ENCODE results near the gene TSKS. TPM values are rescaled to one million over a fixed set of nuclear protein-coding genes. Genes with fewer than 3 reads are reported as not detected.

The TSKS gene
- total and polyA plus RNA-seq, 2 experiments from 2014 or later = 0.31 to 2.1 TPM

GRCh38 chr19:49739933-49740332 is 23.2 kb downstream of the TSKS start:
- DNase-seq = no peak
- Histone ChIP-seq H2AFZ (no peak overlapping the region), H3K4me1 (ENCODE audit: insufficient read depth) (no peaks in the 10 kb centered on the region), H4K20me1 (ENCODE audit: insufficient read depth) (no peaks in the 10 kb centered on the region), H3K9me3 (ENCODE audit: low read depth) (no peaks in the 10 kb centered on the region), H3F3A (ENCODE audit: insufficient read depth) (no peaks in the 10 kb centered on the region), H3K36me3 (ENCODE audit: low read depth) (no peaks in the 10 kb centered on the region), H3K4me2 (ENCODE audit: unreplicated experiment) (no peak overlapping the region), H3K4me3 (no peak overlapping the region), H3K79me2 (ENCODE audit: insufficient read depth) (no peaks in the 10 kb centered on the region), H3K27ac (no peak overlapping the region), H3K9me2 (ENCODE audit: insufficient read depth) (no peaks in the 10 kb centered on the region), H3K27me3 (replicated peaks; ENCODE audit: insufficient read depth) (no peaks in the 10 kb centered on the region), H3K9ac (no peak overlapping the region)
- TF ChIP-seq EZH2 (IDR thresholded peaks at IDR 0.05; ENCODE audit: insufficient read depth, poor library complexity, severe bottlenecking) = no peak
- no peak for TF ChIP-seq EZH2phosphoT487 (IDR thresholded peaks at IDR 0.05; ENCODE audit: insufficient read depth, low read depth)
- in situ Hi-C loops (cut with MboI) = no loop called here
- WGBS, 2 experiments (ENCODE audit: low coverage in 1 of 2, low lambda C conversion rate in 2 of 2, missing lambda C conversion rate in 2 of 2) = 44 to 63% methylated on average over 7 to 10 of the region's 10 CpGs

GRCh38 chr19:49739098-49739497 is 24.0 kb downstream of the TSKS start:
- no peak overlapping the region for H3K27ac ChIP-seq
- 64 to 79% methylated on average over 1 of the region's 1 CpG for WGBS, 2 experiments (ENCODE audit: low coverage in 1 of 2, low lambda C conversion rate in 2 of 2, missing lambda C conversion rate in 2 of 2)
- no peaks in the 10 kb centered on the region for H3K4me1 ChIP-seq (ENCODE audit: insufficient read depth)
- no peak overlapping the region for H3K4me3 ChIP-seq
- H2AFZ ChIP-seq = no peak overlapping the region
- no peaks in the 10 kb centered on the region for H3K79me2 ChIP-seq (ENCODE audit: insufficient read depth)
- in situ Hi-C loops (cut with MboI) = no loop called here
- no peak for DNase-seq
- H3K36me3 ChIP-seq (ENCODE audit: low read depth) = no peaks in the 10 kb centered on the region
- no peaks in the 10 kb centered on the region for H3K9me3 ChIP-seq (ENCODE audit: low read depth)
- no peaks in the 10 kb centered on the region for H3K27me3 ChIP-seq (replicated peaks; ENCODE audit: insufficient read depth)
- H3K9me2 ChIP-seq (ENCODE audit: insufficient read depth) = no peaks in the 10 kb centered on the region
- H3K4me2 ChIP-seq (ENCODE audit: unreplicated experiment) = no peak overlapping the region
- no peaks in the 10 kb centered on the region for H3F3A ChIP-seq (ENCODE audit: insufficient read depth)
- no peak for TF ChIP-seq EZH2phosphoT487 (IDR thresholded peaks at IDR 0.05; ENCODE audit: insufficient read depth, low read depth)
- no peak for TF ChIP-seq EZH2 (IDR thresholded peaks at IDR 0.05; ENCODE audit: insufficient read depth, poor library complexity, severe bottlenecking)
- no peaks in the 10 kb centered on the region for H4K20me1 ChIP-seq (ENCODE audit: insufficient read depth)
- no peak overlapping the region for H3K9ac ChIP-seq

- Histone ChIP-seq H3K27ac (no peak overlapping the region), H2AFZ (no peak overlapping the region), H3K79me2 (ENCODE audit: insufficient read depth) (no peaks in the 10 kb centered on the region), H3K27me3 (replicated peaks; ENCODE audit: insufficient read depth) (no peaks in the 10 kb centered on the region), H3K4me3 (no peak overlapping the region), H4K20me1 (ENCODE audit: insufficient read depth) (no peaks in the 10 kb centered on the region), H3K36me3 (ENCODE audit: low read depth) (no peaks in the 10 kb centered on the region), H3K4me2 (ENCODE audit: unreplicated experiment) (no peak overlapping the region), H3K9ac (no peak overlapping the region), H3K4me1 (ENCODE audit: insufficient read depth) (no peaks in the 10 kb centered on the region), H3K9me2 (ENCODE audit: insufficient read depth) (no peaks in the 10 kb centered on the region), H3K9me3 (ENCODE audit: low read depth) (no peaks in the 10 kb centered on the region), H3F3A (ENCODE audit: insufficient read depth) (no peaks in the 10 kb centered on the region)
- TF ChIP-seq EZH2 (IDR thresholded peaks at IDR 0.05; ENCODE audit: insufficient read depth, poor library complexity, severe bottlenecking) = no peak
- TF ChIP-seq EZH2phosphoT487 (IDR thresholded peaks at IDR 0.05; ENCODE audit: insufficient read depth, low read depth) = no peak
- DNase-seq = no peak
- in situ Hi-C loops (cut with MboI) = no loop called here
- 80 to 85% methylated on average over 4 of the region's 4 CpGs for WGBS, 2 experiments (ENCODE audit: low coverage in 1 of 2, low lambda C conversion rate in 2 of 2, missing lambda C conversion rate in 2 of 2)
Observed at GRCh38 chr19:49738268-49738667, 24.8 kb downstream of the TSKS start.

GRCh38 chr19:49730166-49730565 is 32.9 kb downstream of the TSKS start:
- H3K4me3 ChIP-seq = no peak overlapping the region
- no peaks in the 10 kb centered on the region for H3K27me3 ChIP-seq (replicated peaks; ENCODE audit: insufficient read depth)
- no peak overlapping the region for H3K9ac ChIP-seq
- no peak overlapping the region for H3K4me2 ChIP-seq (ENCODE audit: unreplicated experiment)
- no peak for DNase-seq
- H4K20me1 ChIP-seq (ENCODE audit: insufficient read depth) = no peaks in the 10 kb centered on the region
- H3K36me3 ChIP-seq (ENCODE audit: low read depth) = no peaks in the 10 kb centered on the region
- peaks cover 13% of the 10 kb centered on the region; the same call in 1 of the 2 replicates for H3F3A ChIP-seq (ENCODE audit: insufficient read depth)
- TF ChIP-seq EZH2phosphoT487 (IDR thresholded peaks at IDR 0.05; ENCODE audit: insufficient read depth, low read depth) (no peak), EZH2 (IDR thresholded peaks at IDR 0.05; ENCODE audit: insufficient read depth, poor library complexity, severe bottlenecking) (no peak)
- H3K79me2 ChIP-seq (ENCODE audit: insufficient read depth) = no peaks in the 10 kb centered on the region
- no peak overlapping the region for H2AFZ ChIP-seq
- H3K4me1 ChIP-seq (ENCODE audit: insufficient read depth) = peaks cover 13% of the 10 kb centered on the region
- in situ Hi-C loops (cut with MboI) = no loop called here
- H3K9me2 ChIP-seq (ENCODE audit: insufficient read depth) = no peaks in the 10 kb centered on the region
- no peak overlapping the region for H3K27ac ChIP-seq
- no peaks in the 10 kb centered on the region for H3K9me3 ChIP-seq (ENCODE audit: low read depth)
- WGBS, 2 experiments (ENCODE audit: low coverage in 1 of 2, low lambda C conversion rate in 2 of 2, missing lambda C conversion rate in 2 of 2) = 83 to 88% methylated on average over 5 of the region's 5 CpGs

Measured in GM23248 (cell line).